DOHH2 (cell line): Measurements from ENCODE around the gene SUPT3H.

ENCODE experiments used
- EZH2phosphoT487 ChIP-seq: fragments of 200-600 bp; sonication (generic); IDR thresholded peaks from 2 replicates; pipeline ENCODE4 v1.6.1; 2017; ENCODE audit warnings: borderline replicate concordance, mild to moderate bottlenecking, antibody characterized with exemption, low read length, moderate library complexity, mixed read lengths
- TF ChIP-seq, protein P1 (sequence below): fragments of 200-600 bp; sonication (generic); IDR thresholded peaks from one replicate; pipeline ENCODE4 v1.5.1; 2014; ENCODE audit warnings: antibody characterized with exemption, mild to moderate bottlenecking, low read depth, low read length; ENCODE audit not compliant: poor library complexity, severe bottlenecking

DNA sequence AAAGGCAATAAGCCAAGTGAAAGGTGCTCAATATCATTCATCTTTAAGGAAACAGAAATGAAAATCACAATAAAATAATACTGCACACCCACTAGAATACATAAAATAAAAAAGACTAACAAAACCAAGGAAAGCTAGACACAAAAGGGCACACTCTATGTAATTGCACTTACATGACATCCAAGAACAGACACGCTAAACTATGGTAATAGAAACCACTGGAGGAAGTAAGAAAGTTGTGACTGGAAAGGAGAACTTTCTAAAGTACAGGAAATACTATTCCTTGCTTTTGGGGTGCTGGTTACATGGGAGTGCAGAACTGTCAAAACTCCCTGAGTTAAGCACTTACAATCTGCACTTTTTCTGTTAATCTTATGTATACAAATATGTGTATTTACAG, 303.3 kb downstream of the SUPT3H start:
- TF ChIP-seq, protein P1, sequence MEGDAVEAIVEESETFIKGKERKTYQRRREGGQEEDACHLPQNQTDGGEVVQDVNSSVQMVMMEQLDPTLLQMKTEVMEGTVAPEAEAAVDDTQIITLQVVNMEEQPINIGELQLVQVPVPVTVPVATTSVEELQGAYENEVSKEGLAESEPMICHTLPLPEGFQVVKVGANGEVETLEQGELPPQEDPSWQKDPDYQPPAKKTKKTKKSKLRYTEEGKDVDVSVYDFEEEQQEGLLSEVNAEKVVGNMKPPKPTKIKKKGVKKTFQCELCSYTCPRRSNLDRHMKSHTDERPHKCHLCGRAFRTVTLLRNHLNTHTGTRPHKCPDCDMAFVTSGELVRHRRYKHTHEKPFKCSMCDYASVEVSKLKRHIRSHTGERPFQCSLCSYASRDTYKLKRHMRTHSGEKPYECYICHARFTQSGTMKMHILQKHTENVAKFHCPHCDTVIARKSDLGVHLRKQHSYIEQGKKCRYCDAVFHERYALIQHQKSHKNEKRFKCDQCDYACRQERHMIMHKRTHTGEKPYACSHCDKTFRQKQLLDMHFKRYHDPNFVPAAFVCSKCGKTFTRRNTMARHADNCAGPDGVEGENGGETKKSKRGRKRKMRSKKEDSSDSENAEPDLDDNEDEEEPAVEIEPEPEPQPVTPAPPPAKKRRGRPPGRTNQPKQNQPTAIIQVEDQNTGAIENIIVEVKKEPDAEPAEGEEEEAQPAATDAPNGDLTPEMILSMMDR = no peak
- TF ChIP-seq EZH2phosphoT487 = no peak
